ENCODE data around the gene DNAL4.
A peak's percentile ranks its signal among the peaks of the same experiment; 100 is the strongest.

Gene DNAL4

DNA sequence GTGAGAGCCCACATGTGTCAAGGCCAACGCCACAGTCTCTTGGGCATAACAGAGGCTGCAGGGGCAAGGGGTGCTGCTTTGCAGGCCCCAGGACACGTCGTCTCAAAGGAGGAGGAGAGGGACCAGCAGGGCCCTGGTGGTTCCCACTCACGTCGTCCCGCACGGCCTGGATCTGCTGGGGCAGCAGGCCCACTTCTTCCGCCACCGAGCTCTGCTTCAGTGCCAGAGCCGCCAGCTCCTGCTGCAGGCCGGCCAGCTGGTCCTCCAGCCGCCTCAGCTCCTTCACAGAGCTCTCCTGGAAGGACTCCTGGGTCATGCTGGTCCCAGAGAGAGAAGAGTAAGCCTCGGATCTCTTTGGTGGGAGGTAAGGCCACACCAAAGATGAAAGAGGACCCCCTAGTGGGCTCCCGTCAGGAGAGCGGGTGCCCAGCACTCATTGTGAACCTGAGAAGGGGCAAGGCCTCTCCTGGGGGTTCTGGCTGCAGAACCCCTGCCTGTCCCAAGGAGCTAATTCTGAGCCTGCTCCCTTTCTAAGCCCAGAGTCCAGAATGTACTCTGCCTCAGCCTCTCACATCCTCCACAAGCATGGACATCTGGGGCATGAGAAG lies 53.7 kb downstream of the DNAL4 start:
- no peak for DNase-seq (ENCODE audit: low read depth in 2 of 2)

GRCh38 chr22:38739300-38740055 lies 54.5 kb downstream of the DNAL4 start:
- no peak for DNase-seq (ENCODE audit: low read depth in 2 of 2)

DNA sequence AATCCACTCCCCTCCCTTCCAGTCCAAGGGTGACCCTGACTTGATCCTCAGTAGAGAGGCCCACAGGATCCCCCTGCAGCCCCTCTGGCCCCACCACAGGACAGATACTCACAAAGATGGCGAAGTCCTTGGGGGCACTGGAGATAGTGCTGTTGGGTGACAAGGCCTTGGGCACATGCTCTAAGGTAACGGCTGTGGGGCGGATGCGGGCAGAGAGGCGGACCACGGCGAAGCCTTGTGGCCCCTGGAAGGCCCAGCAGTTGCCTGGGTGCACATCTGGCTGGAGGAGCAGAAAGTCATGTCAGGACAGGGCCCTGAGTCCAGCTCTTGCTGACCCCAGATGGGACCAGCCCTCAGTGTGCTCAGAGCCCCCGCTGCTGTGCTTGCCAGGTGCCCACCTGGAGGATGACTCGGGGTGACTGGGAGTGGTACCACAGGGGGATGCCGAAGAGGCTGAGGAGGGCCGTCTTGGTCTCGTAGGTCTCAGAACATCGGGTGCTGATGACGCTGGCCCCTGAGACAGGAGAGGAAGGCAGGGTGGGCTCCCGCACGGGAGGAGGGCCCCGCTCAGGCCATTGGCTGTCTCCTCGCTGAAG lies 55.4 kb downstream of the DNAL4 start:
- DNase-seq (ENCODE audit: low read depth in 2 of 2) = no peak

GRCh38 chr22:38737302-38738060 lies 56.5 kb downstream of the DNAL4 start:
- no peak for DNase-seq (ENCODE audit: low read depth in 2 of 2)

DNA sequence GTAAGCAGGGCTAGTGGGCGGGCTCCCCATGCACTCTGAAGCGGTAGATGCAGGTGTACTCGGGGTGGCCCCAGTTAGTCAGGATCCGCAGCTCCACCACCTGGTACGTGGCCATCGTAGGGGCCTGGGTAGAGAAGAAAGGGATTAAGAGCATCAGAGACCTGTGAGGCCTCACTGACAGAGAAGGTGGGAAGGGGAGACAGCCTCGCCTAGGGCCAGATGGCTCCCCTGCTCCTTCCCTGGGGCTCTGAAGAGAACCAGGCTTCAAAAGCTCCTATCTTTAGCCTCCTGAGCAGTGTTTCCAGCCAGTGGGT lies 57.7 kb downstream of the DNAL4 start:
- no peak for DNase-seq (ENCODE audit: low read depth in 2 of 2)

DNA sequence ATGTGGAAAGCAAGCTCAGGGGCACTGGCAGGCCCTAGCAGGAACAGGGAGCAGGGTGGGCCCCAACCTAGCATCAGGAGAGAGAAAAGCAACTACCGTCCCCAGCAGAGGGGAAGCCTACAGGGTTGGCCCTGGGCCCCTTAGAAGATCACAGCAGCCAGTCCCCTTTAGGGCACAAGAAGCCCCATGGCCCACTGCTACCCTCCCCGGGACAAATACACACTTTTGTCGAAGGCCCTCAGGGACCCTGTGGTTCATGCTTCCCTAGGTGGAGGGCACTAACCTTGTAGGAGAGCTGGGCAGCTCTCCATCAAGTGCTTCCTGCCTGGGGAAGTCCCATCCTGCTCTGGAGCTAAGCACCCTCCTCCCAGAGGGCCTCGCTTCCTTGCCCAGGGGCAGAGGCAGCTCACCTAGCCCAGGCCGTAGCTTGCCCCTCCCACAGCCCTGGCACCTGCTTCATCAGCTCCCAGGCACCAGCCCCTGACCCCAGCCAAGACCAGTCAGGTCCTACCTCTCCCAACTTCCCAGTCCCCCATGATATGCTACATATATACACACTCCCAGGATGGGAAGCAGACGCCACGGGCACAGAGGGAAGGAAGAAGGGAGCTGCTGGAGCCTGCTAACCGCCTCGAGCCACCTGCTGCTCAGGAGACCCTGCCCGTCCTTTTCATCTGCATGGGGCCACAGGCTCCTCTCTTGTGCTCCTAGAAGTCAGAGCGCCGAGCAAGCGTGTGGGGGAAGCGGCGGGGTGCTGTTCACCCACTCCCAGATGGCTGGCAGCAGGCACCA lies 58.3 kb downstream of the DNAL4 start:
- no peak for DNase-seq (ENCODE audit: low read depth in 2 of 2)

GRCh38 chr22:38735126-38735464 lies 58.8 kb downstream of the DNAL4 start:
- DNase-seq (ENCODE audit: low read depth in 2 of 2) = no peak

GRCh38 chr22:38734421-38735100 lies 59.4 kb downstream of the DNAL4 start:
- DNase-seq (ENCODE audit: low read depth in 2 of 2) = no peak

DNA sequence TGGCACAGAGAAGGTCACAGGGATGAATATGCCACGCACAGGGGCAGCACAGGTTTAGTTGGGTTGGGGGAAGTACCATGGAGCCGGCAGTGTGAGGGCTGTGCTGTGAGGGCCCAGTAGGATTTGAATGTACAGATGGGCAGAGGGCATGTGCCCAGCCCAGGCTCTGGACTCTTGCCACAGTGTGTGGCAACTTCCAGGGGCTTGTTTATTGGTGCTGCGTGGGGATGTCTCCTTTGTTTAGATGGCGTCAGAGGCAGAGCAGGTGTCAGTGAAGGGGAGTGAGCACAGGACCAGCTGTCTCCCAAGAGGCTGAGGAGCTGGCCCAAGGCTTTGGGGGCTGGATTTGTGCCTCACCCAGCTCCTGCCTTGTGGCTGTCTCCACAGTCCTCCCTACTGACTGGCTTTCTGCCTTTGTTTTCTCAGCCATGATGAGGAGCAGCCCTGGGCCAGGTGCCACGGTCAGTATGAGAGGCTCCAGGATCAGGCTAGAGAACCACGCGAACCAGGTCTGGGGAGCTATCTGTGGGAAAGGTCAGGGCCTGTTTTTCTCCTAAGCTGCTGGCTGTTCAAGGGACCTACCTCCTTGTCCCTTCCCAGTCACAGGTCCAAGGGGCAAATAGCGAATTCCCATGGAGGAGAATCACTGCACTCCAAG lies 60.1 kb downstream of the DNAL4 start:
- DNase-seq (ENCODE audit: low read depth in 2 of 2) = no peak

DNA sequence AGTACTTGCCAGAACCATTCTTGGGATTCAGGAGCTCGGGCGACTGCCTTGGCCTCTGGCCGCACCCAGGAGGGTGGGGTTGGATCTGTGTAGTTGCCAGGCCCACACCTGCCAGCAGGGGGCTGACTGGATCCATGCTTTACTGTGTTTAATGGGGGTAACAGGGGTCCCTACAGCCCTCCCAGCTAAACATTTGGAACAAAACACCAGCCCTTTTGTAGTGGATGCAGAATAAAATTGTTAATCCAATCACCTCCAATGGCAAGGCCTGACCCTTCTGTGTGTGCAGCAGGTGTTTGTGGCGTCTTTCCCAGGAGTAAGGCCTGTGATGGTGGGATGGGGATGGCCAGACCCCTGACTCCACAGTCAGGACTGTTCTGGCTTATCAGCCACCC lies 60.6 kb downstream of the DNAL4 start:
- DNase-seq (ENCODE audit: low read depth in 2 of 2) = peak in 1 of 2 donors; percentile 23

- no peak for DNase-seq (ENCODE audit: low read depth in 2 of 2)
These were observed 61.6 kb downstream of the DNAL4 start for GRCh38 chr22:38732251-38732815.

- DNase-seq (ENCODE audit: low read depth in 2 of 2) = no peak
These were observed 62.2 kb downstream of the DNAL4 start for GRCh38 chr22:38731703-38732161.

DNA sequence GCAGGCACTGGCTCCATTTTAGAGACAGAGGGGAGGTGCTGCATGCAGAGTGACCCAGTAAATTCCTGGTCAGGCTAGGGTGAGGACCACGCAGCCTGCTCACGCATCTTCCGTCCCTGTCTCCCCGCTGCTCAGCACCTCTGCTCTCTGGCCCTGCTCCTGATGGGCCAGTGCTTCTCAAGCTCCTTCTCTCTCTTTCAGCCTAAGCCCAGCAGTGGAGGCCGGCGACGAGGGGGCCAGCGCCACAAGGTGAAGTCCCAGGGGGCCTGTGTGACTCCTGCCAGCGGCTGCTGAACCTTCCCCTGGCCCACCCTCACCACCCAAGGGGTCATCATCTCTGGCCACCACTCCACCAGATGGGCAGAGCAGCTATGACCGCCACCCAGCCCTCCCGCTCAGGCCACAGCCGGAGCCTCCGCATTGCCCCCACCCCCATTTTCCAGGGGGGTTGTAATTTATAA lies 63.5 kb downstream of the DNAL4 start:
- DNase-seq (ENCODE audit: low read depth in 2 of 2) = no peak

- no peak for DNase-seq (ENCODE audit: low read depth in 2 of 2)
These were observed 64.0 kb downstream of the DNAL4 start for GRCh38 chr22:38729946-38730345.

DNA sequence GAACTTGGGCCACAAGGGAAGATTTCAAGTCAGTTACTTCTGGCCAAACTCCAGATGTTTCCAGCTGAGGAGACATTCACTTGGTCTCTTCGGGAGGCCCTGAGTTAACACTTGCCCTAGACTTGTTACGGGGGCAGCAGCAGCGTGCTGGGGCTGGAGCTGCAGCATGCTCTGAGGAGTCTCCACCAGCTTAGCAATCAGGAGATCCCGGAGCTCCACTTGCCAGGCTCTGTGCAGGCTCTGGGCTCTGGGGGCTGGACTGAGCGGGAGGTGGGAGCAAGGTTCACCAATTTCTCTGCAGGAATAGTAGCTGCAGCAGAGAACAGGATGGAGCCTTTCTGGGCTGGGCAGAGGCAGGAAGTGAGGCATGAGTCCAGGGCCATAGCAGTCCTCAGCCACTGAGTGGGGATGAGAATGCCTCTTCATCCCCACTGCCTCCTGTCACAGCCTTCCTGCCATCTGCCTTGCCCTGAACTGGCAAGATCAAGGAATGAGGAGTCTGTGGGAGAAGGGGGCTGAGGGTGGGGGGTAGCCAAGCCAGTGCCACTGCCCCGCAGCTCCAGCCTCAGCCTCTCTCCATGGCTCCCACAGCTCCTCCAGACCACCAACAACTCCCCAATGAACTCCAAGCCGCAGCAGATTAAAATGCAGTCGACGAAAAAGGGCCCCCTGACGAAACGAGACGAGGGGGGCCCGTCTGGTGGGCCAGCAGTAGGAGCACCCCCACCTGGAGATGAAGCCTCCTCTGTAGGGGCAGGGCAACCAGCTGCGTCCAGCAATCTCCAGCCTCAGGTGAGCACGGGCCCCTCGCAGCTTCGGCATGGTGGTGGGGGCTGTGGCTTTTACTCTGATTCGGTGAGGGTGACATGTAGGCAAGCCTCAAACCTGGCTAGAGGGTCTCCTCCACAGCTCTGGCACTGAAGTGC lies 64.8 kb downstream of the DNAL4 start:
- DNase-seq (ENCODE audit: low read depth in 2 of 2) = no peak
